Measurements from ENCODE around the gene RNF144B. TPM values are rescaled to one million over a fixed set of nuclear protein-coding genes. Genes with fewer than 3 reads are reported as not detected.

Gene RNF144B
- total and polyA plus RNA-seq, 8 donors = 1.7 to 18.7 (median 6.1) TPM

GRCh38 chr6:18503593-18504231 lies 116.6 kb downstream of the RNF144B start:
- H3K4me1 ChIP-seq = peaks cover 0 to 4% (median 0%) of the 10 kb centered on the region in 3 donors
- ATAC-seq (peak; percentile 92 to 96 (median 94)), DNase-seq (peak in 3 of 6 donors; percentile 43 to 71 (median 60)), FAIRE-seq (peak; percentile 43)
- H3K27me3 ChIP-seq = no peaks in the 10 kb centered on the region
- 8 to 10% methylated on average over 11 of the region's 11 CpGs for WGBS, 2 donors
- H3K4me3 ChIP-seq = peak overlapping the region in 2 of 4 donors; percentile 29 to 33
- peak overlapping the region; percentile 23 to 75 (median 50) for H3K27ac ChIP-seq
- intact Hi-C loops (cut with DNase I) = loop anchor here in 2 of 3 donors (5.0 kb wide), 2 partner anchors 176 to 181 kb away; no protein-coding TSS in a partner anchor
- H3K36me3 ChIP-seq = no peaks in the 10 kb centered on the region
- TF ChIP-seq, protein P1, sequence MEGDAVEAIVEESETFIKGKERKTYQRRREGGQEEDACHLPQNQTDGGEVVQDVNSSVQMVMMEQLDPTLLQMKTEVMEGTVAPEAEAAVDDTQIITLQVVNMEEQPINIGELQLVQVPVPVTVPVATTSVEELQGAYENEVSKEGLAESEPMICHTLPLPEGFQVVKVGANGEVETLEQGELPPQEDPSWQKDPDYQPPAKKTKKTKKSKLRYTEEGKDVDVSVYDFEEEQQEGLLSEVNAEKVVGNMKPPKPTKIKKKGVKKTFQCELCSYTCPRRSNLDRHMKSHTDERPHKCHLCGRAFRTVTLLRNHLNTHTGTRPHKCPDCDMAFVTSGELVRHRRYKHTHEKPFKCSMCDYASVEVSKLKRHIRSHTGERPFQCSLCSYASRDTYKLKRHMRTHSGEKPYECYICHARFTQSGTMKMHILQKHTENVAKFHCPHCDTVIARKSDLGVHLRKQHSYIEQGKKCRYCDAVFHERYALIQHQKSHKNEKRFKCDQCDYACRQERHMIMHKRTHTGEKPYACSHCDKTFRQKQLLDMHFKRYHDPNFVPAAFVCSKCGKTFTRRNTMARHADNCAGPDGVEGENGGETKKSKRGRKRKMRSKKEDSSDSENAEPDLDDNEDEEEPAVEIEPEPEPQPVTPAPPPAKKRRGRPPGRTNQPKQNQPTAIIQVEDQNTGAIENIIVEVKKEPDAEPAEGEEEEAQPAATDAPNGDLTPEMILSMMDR (IDR thresholded peaks at IDR 0.05) = peak in 3 of 4 donors; percentile 60 to 74 (median 68)
- H3K9me3 ChIP-seq = no peaks in the 10 kb centered on the region

GRCh38 chr6:18504232-18504596 lies 117.1 kb downstream of the RNF144B start:
- peak overlapping the region in 2 of 4 donors; percentile 29 to 33 for H3K4me3 ChIP-seq
- WGBS, 2 donors = 11 to 22% methylated on average over 2 of the region's 2 CpGs

DNA sequence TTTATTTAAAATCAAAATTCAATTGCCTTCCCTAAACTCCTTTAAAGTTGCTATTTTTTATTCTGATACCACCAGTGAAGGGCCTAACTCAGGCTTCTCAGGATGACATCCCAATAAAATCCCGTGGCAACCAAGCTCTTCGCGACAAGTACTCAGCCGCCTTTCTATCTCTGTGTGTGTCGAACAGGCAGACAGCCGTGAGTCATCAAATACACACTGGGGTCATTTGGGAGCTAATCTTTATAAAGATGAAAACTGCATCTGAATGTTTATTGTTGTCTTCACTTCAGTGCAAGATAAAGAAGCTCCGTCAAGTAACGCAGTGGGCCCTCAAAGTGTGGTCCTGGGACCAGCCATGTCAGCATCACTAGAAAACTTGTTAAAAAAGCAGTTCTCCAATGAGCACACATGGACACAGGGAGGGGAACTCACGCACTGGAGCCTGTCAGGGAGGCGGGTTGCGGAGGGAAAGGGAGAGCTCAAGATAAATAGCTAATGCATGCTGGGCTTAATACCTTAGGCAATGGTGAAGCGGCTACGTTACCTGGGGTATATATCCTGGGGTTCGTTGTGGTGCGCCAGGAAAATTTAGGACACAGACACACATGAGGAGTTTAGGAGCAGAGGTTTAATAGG lies 119.3 kb downstream of the RNF144B start:
- 81% methylated on average over 15 of the region's 15 CpGs for WGBS, 2 donors
- ATAC-seq (no peak), DNase-seq (no peak), FAIRE-seq (no peak)
- no peak overlapping the region for H3K4me3 ChIP-seq
- TF ChIP-seq, protein P1 (IDR thresholded peaks at IDR 0.05) = no peak
- H3K4me1 ChIP-seq = peaks cover 0 to 4% (median 0%) of the 10 kb centered on the region in 3 donors
- H3K36me3 ChIP-seq = no peaks in the 10 kb centered on the region
- no peak overlapping the region for H3K27ac ChIP-seq
- H3K27me3 ChIP-seq = no peaks in the 10 kb centered on the region
- intact Hi-C loops (cut with DNase I) = no loop called here
- H3K9me3 ChIP-seq = no peaks in the 10 kb centered on the region

More at GRCh38 chr6:18504232-18504596, 117.1 kb downstream of the RNF144B start:
- TF ChIP-seq, protein P1 (IDR thresholded peaks at IDR 0.05) = no peak
- DNase-seq (no peak), FAIRE-seq (no peak), ATAC-seq (no peak)
- peaks cover 0 to 4% (median 0%) of the 10 kb centered on the region in 3 donors for H3K4me1 ChIP-seq
- intact Hi-C loops (cut with DNase I) = loop anchor here in 2 of 3 donors (5.0 kb wide), 2 partner anchors 177 to 182 kb away; no protein-coding TSS in a partner anchor
- peak overlapping the region in 1 of 4 donors; percentile 75 for H3K27ac ChIP-seq
- H3K9me3 ChIP-seq = no peaks in the 10 kb centered on the region
- no peaks in the 10 kb centered on the region for H3K27me3 ChIP-seq
- H3K36me3 ChIP-seq = no peaks in the 10 kb centered on the region

- H3K4me3 ChIP-seq = no peak overlapping the region
- H3K9me3 ChIP-seq = no peaks in the 10 kb centered on the region
- no peaks in the 10 kb centered on the region for H3K27me3 ChIP-seq
- ATAC-seq (no peak), DNase-seq (no peak), FAIRE-seq (no peak)
- H3K4me1 ChIP-seq = peaks cover 0 to 4% (median 0%) of the 10 kb centered on the region in 3 donors
- 61 to 62% methylated on average over 7 of the region's 7 CpGs for WGBS, 2 donors
- TF ChIP-seq, protein P1 (IDR thresholded peaks at IDR 0.05) = no peak
- H3K36me3 ChIP-seq = no peaks in the 10 kb centered on the region
- no peak overlapping the region for H3K27ac ChIP-seq
- intact Hi-C loops (cut with DNase I) = no loop called here
Observed at GRCh38 chr6:18507018-18507415, 119.9 kb downstream of the RNF144B start.

Measured in pancreas (tissue), 10 donors.